HAP-1 (cell line): ENCODE measurements around the gene THRAP3.
A peak's percentile ranks its signal among the peaks of the same experiment; 100 is the strongest.

Source experiments
- DNase-seq, 2 experiments: peaks; one replicate each; pipeline ENCODE4 v3.0.0-alpha.2; 2016 to 2020; ENCODE audit warnings: low spot score in 2 of 2
- H3K27me3 ChIP-seq: fragments of 250-450 bp; sonication (Bioruptor Pico); 2 replicates; pipeline ENCODE4 v1.5.1; 2020; ENCODE audit warnings: low read depth, mild to moderate bottlenecking, moderate library complexity
- H3K36me3 ChIP-seq: fragments of 250-450 bp; sonication (Bioruptor Pico); replicated peaks from 2 replicates; pipeline ENCODE4 v1.5.1; 2020; ENCODE audit warnings: mild to moderate bottlenecking
- H3K4me1 ChIP-seq: fragments of 250-450 bp; sonication (Bioruptor Pico); 2 replicates; pipeline ENCODE4 v1.5.1; 2020; ENCODE audit warnings: mild to moderate bottlenecking
- H3K4me3 ChIP-seq: fragments of 250-450 bp; sonication (Bioruptor Pico); 2 replicates; pipeline ENCODE4 v1.5.1; 2020; ENCODE audit warnings: mild to moderate bottlenecking, moderate library complexity
- H3K9me3 ChIP-seq: fragments of 250-450 bp; sonication (Bioruptor Pico); 2 replicates; pipeline ENCODE4 v1.5.1; 2020; ENCODE audit warnings: mild to moderate bottlenecking, moderate library complexity
- in situ Hi-C: fragments of 300-500 bp; cut with MboI; formaldehyde crosslinking; loops from 3 replicates; pipeline ENCODE4 v1.14.3; 2020; ENCODE audit warnings: low sequenced_read_pairs, inconsistent platforms, mixed read lengths

THRAP3 gene

DNA sequence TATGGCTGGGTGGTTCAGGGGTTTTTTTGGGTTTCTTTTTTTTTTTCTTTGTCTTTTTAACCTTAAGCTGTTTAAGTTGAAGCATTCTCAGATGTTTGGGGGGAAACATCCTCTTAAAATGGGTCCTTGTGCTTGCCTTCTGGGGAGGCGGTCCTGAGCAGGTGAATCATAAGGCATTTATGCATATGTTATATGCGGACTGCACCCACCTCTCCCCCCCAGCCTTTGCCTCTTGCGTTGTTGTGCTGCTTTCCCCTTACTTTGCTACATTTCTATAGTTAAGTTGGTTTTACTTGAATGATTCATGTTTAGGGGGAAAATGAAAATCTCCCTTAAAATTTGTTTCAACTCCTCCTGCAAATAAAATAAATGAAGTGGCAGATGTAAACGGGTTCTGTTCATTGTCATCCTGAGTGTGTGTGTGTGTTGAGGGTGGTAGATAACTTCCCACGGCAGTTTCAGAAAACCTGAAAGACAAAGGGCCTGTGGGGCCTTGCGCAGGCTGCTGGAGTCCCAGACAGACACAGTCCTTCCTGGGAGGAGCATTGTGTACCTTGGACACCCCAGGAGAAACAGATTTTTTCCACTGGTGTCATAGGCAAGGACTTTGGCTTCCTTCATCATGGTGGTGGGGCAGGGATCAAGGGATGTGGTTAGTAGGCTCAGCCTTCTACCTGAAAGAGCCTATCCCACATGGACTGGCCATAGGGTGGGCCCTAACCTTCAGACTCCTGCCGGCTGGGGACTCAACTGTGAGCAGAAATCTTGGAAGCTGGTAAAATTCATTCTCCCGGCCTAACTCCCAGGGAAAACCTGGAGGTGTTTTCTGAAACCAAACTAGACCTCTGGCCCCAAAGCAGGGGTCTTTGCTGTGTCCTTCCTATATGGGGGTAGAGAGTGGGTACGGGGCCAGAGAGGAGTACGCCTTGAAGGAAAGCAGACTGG is 81.0 kb downstream of the THRAP3 start:
- peaks cover 10% of the 10 kb centered on the region; the same call in 1 of the 2 replicates for H3K4me1 ChIP-seq
- no peaks in the 10 kb centered on the region for H3K27me3 ChIP-seq
- H3K9me3 ChIP-seq = no peaks in the 10 kb centered on the region
- H3K4me3 ChIP-seq = no peak overlapping the region
- in situ Hi-C loops = no loop called here
- no peak for DNase-seq
- peaks cover 38% of the 10 kb centered on the region for H3K36me3 ChIP-seq

GRCh38 chr1:36305915-36306209 is 81.6 kb downstream of the THRAP3 start:
- H3K4me1 ChIP-seq = peaks cover 10% of the 10 kb centered on the region; the same call in 1 of the 2 replicates
- no peak overlapping the region for H3K4me3 ChIP-seq
- peaks cover 32% of the 10 kb centered on the region for H3K36me3 ChIP-seq
- no peaks in the 10 kb centered on the region for H3K27me3 ChIP-seq
- no peaks in the 10 kb centered on the region for H3K9me3 ChIP-seq
- no peak for DNase-seq
- in situ Hi-C loops = no loop called here

DNA sequence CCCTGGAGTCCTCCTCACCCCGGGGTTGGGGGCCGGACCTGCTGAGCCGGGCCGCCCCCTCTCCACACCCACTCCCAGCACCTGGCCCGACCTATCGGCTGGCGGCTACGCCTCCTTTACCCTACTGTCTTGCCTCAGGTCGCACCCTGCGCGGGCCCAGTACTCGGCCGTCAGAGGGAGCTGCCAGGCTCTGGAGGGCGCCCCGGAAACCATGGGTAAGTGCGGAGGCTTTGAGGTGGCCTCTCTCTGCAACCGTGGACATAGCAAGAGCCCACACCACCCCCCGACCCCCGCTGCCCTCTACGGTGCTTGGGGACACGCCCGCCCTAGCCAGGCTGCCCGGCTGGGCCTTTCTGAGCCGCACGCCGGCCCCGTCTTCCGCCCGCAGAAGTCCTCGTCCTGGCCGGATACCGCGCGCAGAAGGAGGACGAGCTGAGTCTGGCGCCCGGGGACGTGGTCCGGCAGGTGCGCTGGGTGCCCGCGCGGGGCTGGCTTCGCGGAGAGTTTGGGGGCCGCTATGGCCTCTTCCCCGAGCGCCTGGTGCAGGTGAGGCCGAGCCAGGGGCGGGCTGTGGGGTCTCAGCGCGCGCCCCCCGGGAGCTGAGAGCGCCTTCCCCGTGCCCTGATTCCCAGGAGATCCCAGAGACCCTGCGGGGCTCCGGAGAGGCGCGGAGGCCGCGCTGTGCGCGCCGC is 82.1 kb downstream of the THRAP3 start, which contains the start of gene SH3D21:
Gene SH3D21, plus strand, starts transcription at position 159 of the 692 bp plus-strand sequence. Its CDS starts 53 bp downstream, at position 212.
- in situ Hi-C loops = no loop called here
- H3K9me3 ChIP-seq = no peaks in the 10 kb centered on the region
- H3K4me3 ChIP-seq = peak within 1 kb of the TSS; percentile 51
- H3K27me3 ChIP-seq = no peaks in the 10 kb centered on the region
- H3K4me1 ChIP-seq = peaks cover 10% of the 10 kb centered on the region; the same call in 1 of the 2 replicates
- peak in 1 of 2 experiments; percentile 46 for DNase-seq
- peaks cover 27% of the 10 kb centered on the region for H3K36me3 ChIP-seq

DNA sequence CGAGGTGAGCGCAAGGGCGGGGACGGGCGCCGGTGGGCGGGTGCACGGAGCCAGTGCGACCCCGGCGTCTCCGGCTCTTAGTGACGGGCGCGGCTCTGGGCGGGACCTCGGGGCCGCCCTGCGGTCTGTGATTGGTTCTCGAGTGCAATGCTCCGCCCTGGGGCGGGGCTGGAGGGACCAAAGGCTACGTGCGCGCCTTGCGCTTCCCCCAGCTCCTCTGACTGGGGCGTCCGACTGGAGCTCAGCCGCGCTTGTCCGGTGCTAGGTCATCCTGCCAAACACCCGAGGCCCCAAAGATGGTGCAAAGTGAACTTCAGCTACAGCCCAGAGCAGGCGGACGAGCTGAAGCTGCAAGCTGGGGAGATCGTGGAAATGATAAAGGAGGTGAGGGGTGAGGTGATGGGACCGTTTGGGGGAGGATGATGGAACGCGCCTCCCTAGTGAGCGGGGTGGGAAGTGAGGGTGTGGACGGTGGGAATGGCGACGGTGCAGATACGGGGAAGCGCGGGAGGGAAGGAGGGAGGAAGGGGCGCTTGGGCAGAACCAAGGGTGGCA is 82.7 kb downstream of the THRAP3 start:
- Histone ChIP-seq H3K9me3 (no peaks in the 10 kb centered on the region), H3K36me3 (peaks cover 21% of the 10 kb centered on the region), H3K27me3 (no peaks in the 10 kb centered on the region), H3K4me1 (peaks cover 10% of the 10 kb centered on the region; the same call in 1 of the 2 replicates), H3K4me3 (peak overlapping the region; percentile 51)
- DNase-seq = peak; percentile 91 to 97
- in situ Hi-C loops = no loop called here

GRCh38 chr1:36307601-36308330 is 83.5 kb downstream of the THRAP3 start:
- DNase-seq = no peak
- in situ Hi-C loops = no loop called here
- peaks cover 13% of the 10 kb centered on the region for H3K36me3 ChIP-seq

GRCh38 chr1:36309397-36309796 is 85.2 kb downstream of the THRAP3 start:
- in situ Hi-C loops = no loop called here
- Histone ChIP-seq H3K4me1 (peaks cover 10% of the 10 kb centered on the region; the same call in 1 of the 2 replicates), H3K9me3 (no peaks in the 10 kb centered on the region), H3K36me3 (peaks cover 2% of the 10 kb centered on the region; the same call in 1 of the 2 replicates), H3K27me3 (no peaks in the 10 kb centered on the region), H3K4me3 (no peak overlapping the region)
- no peak for DNase-seq

More at GRCh38 chr1:36307601-36308330, 83.5 kb downstream of the THRAP3 start:
- H3K27me3 ChIP-seq = no peaks in the 10 kb centered on the region
- no peaks in the 10 kb centered on the region for H3K9me3 ChIP-seq
- H3K4me1 ChIP-seq = peaks cover 10% of the 10 kb centered on the region; the same call in 1 of the 2 replicates
- H3K4me3 ChIP-seq = peak overlapping the region; percentile 51

DNA sequence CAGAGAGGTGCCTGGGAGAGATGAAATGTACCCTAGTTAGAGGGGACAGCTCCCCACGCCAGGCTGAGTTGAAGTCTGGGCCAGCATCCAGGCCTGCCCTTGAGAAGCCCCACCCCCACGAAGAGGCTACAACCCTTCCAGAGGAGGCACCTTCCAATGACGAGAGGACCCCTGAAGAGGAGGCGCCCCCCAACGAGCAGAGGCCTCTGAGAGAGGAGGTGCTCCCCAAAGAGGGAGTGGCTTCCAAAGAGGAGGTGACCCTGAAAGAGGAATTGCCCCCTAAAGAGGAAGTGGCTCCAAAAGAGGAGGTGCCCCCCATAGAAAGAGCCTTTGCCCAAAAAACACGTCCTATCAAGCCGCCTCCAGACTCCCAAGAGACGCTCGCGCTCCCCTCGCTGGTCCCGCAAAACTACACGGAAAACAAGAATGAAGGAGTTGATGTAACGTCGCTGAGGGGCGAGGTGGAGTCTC is 96.1 kb downstream of the THRAP3 start:
- H3K9me3 ChIP-seq = no peaks in the 10 kb centered on the region
- in situ Hi-C loops = no loop called here
- peaks cover 4% of the 10 kb centered on the region; the same call in 1 of the 2 replicates for H3K4me1 ChIP-seq
- DNase-seq = no peak
- no peaks in the 10 kb centered on the region; the same call in 1 of the 2 replicates for H3K36me3 ChIP-seq
- H3K4me3 ChIP-seq = no peak overlapping the region
- no peaks in the 10 kb centered on the region for H3K27me3 ChIP-seq

DNA sequence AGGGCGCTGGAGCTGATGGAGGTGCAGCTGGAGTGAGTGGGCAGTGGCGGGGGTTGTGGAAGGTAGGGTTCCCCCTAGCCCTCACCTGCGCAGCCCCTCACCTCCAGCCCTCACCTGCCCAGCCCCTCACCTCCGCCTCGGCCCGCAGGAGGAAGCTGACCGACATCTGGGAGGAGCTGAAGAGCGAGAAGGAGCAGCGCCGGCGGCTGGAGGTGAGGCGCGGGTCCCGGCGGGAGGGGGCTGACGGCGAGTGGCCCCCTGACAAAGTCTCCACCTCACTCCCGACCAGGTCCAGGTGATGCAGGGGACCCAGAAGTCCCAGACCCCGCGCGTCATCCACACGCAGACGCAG is 96.5 kb downstream of the THRAP3 start:
- H3K4me1 ChIP-seq = peaks cover 4% of the 10 kb centered on the region; the same call in 1 of the 2 replicates
- in situ Hi-C loops = no loop called here
- no peaks in the 10 kb centered on the region for H3K9me3 ChIP-seq
- H3K36me3 ChIP-seq = no peaks in the 10 kb centered on the region; the same call in 1 of the 2 replicates
- DNase-seq = no peak
- no peak overlapping the region for H3K4me3 ChIP-seq
- H3K27me3 ChIP-seq = no peaks in the 10 kb centered on the region

GRCh38 chr1:36321119-36321951 is 97.1 kb downstream of the THRAP3 start:
- Histone ChIP-seq H3K9me3 (no peaks in the 10 kb centered on the region), H3K4me1 (peaks cover 4% of the 10 kb centered on the region; the same call in 1 of the 2 replicates), H3K27me3 (no peaks in the 10 kb centered on the region), H3K4me3 (no peak overlapping the region), H3K36me3 (no peaks in the 10 kb centered on the region; the same call in 1 of the 2 replicates)
- in situ Hi-C loops = no loop called here
- DNase-seq = no peak

- DNase-seq = no peak
These were observed 98.0 kb downstream of the THRAP3 start for GRCh38 chr1:36322041-36322785.

GRCh38 chr1:36322786-36323635 is 98.8 kb downstream of the THRAP3 start:
- H3K9me3 ChIP-seq = no peaks in the 10 kb centered on the region
- in situ Hi-C loops = no loop called here
- DNase-seq = peak in 1 of 2 experiments; percentile 48
- H3K36me3 ChIP-seq = no peaks in the 10 kb centered on the region; the same call in 1 of the 2 replicates
- H3K27me3 ChIP-seq = no peaks in the 10 kb centered on the region
- peak overlapping the region; percentile 47 for H3K4me3 ChIP-seq
- H3K4me1 ChIP-seq = peaks cover 4% of the 10 kb centered on the region; the same call in 1 of the 2 replicates

More at GRCh38 chr1:36322041-36322785, 98.0 kb downstream of the THRAP3 start:
- no peak overlapping the region for H3K4me3 ChIP-seq
- H3K36me3 ChIP-seq = no peaks in the 10 kb centered on the region; the same call in 1 of the 2 replicates
- H3K27me3 ChIP-seq = no peaks in the 10 kb centered on the region
- peaks cover 4% of the 10 kb centered on the region; the same call in 1 of the 2 replicates for H3K4me1 ChIP-seq
- in situ Hi-C loops = no loop called here
- no peaks in the 10 kb centered on the region for H3K9me3 ChIP-seq
